HepG2 (cell line): ENCODE results near the gene ADAMTS2. TPM values are rescaled to one million over a fixed set of nuclear protein-coding genes. Genes with fewer than 3 reads are reported as not detected.

Experiments used
- ATAC-seq: fragments of 200-7000 bp; cut with Tn5 transposase; 3 replicates; pipeline ENCODE4 v1.9.1; 2020; ENCODE audit warnings: mild to moderate bottlenecking, moderate library complexity
- BruUV-seq: library from RNA; stranded (reverse); fragments of 400-500 nt; replicated peaks from 2 replicates; lab custom pipeline; 2021; lab: Mats Ljungman, UMichigan
- CTCF ChIA-PET: fragments of 300-600 bp; formaldehyde crosslinking; extraction: SDS; loops from one replicate; lab custom pipeline; 2021; ENCODE audit warnings: low total read pairs, inconsistent platforms, low intra/inter-chr PET ratio; lab: Yijun Ruan, JAX
- POLR2A ChIA-PET: fragments of 350-600 bp; sonication (Branson Sonifier 250); formaldehyde crosslinking; loops from one replicate; lab custom pipeline; 2020; ENCODE audit warnings: antibody characterized with exemption, inconsistent platforms; lab: Yijun Ruan, JAX
- DNase-seq: peaks from one replicate; pipeline ENCODE4 v3.0.0-alpha.2; 2015; ENCODE audit warnings: low spot score
- FAIRE-seq: peaks from 3 replicates; lab custom pipeline; 2011; peaks lifted over from hg19 to GRCh38; lab: Jason Lieb, UNC
- H2AFZ ChIP-seq: one replicate; pipeline ENCODE4 v1.6.1; 2011; ENCODE audit warnings: low read length, inconsistent platforms
- H3K27ac ChIP-seq: fragments of 300-600 bp; 3 replicates; pipeline ENCODE4 v1.8.0; 2011; ENCODE audit warnings: mixed run types, mild to moderate bottlenecking, mixed read lengths, low read length, inconsistent platforms; ENCODE audit not compliant: insufficient read depth; ENCODE audit errors: extremely low read length
- H3K27me3 ChIP-seq, 2 experiments: fragments of 200-600 bp in 1 of 2; 2 replicates in 1 of 2; 3 replicates in 1 of 2; pipeline versions ENCODE4 v1.6.0 to v1.8.0; 2011; ENCODE audit warnings: low read length in 2 of 2, mild to moderate bottlenecking in 2 of 2, moderate library complexity in 2 of 2, inconsistent platforms in 1 of 2; ENCODE audit not compliant: insufficient read depth in 2 of 2, control insufficient read depth in 1 of 2
- H3K36me3 ChIP-seq, 2 experiments: fragments of 200-600 bp in 1 of 2; replicated peaks in 1 of 2; 2 replicates in 1 of 2; 3 replicates in 1 of 2; pipeline versions ENCODE4 v1.5.1 to v1.8.0; 2011; ENCODE audit warnings: low read length in 2 of 2, inconsistent platforms in 1 of 2; ENCODE audit not compliant: insufficient read depth in 2 of 2, control insufficient read depth in 1 of 2
- H3K4me1 ChIP-seq: 2 replicates; pipeline ENCODE4 v1.5.1; 2012; ENCODE audit warnings: low read length, inconsistent platforms; ENCODE audit not compliant: insufficient read depth
- H3K4me2 ChIP-seq: 2 replicates; pipeline ENCODE4 v1.6.0; 2011; ENCODE audit warnings: low read depth, low read length, inconsistent platforms
- H3K4me3 ChIP-seq, 3 experiments: fragments of 200-600 bp in 1 of 3; sonication (generic), shearing (Covaris generic) in 1 of 3; replicated peaks in 1 of 3; 2 replicates each; pipeline ENCODE4 v1.5.1; 2011 to 2016; ENCODE audit warnings: low read length in 3 of 3, inconsistent platforms in 2 of 3, low read depth in 2 of 3, mild to moderate bottlenecking in 2 of 3, control low read depth in 1 of 3, mixed read lengths in 1 of 3; ENCODE audit not compliant: insufficient read depth in 1 of 3
- H3K79me2 ChIP-seq: one replicate; pipeline ENCODE4 v1.6.1; 2011; ENCODE audit warnings: low read length, inconsistent platforms; ENCODE audit not compliant: insufficient read depth
- H3K9ac ChIP-seq: 2 replicates; pipeline ENCODE4 v1.6.0; 2011; ENCODE audit warnings: mild to moderate bottlenecking, low read depth, low read length, inconsistent platforms; ENCODE audit not compliant: insufficient read depth
- H3K9me3 ChIP-seq: 2 replicates; pipeline ENCODE4 v1.5.1; 2012; ENCODE audit warnings: mild to moderate bottlenecking, low read length
- H4K20me1 ChIP-seq: 2 replicates; pipeline ENCODE4 v1.6.0; 2011; ENCODE audit warnings: inconsistent platforms, mild to moderate bottlenecking, low read length, moderate library complexity; ENCODE audit not compliant: insufficient read depth
- ERF ChIP-seq: IDR thresholded peaks from 2 replicates; pipeline ENCODE4 v1.6.1; 2018; ENCODE audit warnings: missing biosample characterization, missing genetic modification reagents
- GABPB1 ChIP-seq: IDR thresholded peaks from 2 replicates; pipeline ENCODE4 v1.6.1; 2016; ENCODE audit warnings: mild to moderate bottlenecking, missing genetic modification reagents, moderate library complexity, missing compliant biosample characterization
- HOXA5 ChIP-seq: sonication (generic); formaldehyde crosslinking; IDR thresholded peaks from 2 replicates; pipeline ENCODE4 v1.4.0; 2020; ENCODE audit warnings: missing genetic modification reagents
- RFX3 ChIP-seq: IDR thresholded peaks from 2 replicates; pipeline ENCODE4 v1.6.1; 2016; ENCODE audit warnings: missing biosample characterization, missing genetic modification reagents
- SNRNP70 ChIP-seq: fragments of 200-400 bp; formaldehyde crosslinking; IDR thresholded peaks from 2 replicates; pipeline ENCODE4 v1.6.1; 2017; ENCODE audit warnings: mild to moderate bottlenecking, low read depth, low read length, moderate library complexity
- ZNF17 ChIP-seq: sonication (generic); formaldehyde crosslinking; IDR thresholded peaks from 2 replicates; pipeline ENCODE4 v1.5.0; 2020; ENCODE audit warnings: mild to moderate bottlenecking, missing genetic modification reagents
- ZNF234 ChIP-seq: sonication (generic); formaldehyde crosslinking; conservative IDR thresholded peaks from 2 replicates; pipeline ENCODE4 v1.5.1; 2020; ENCODE audit warnings: mild to moderate bottlenecking, missing genetic modification reagents
- ZNF367 ChIP-seq: sonication (generic); formaldehyde crosslinking; IDR thresholded peaks from 2 replicates; pipeline ENCODE4 v1.4.0; 2020; ENCODE audit warnings: missing genetic modification reagents, borderline replicate concordance
- ZNF629 ChIP-seq: sonication (generic); formaldehyde crosslinking; conservative IDR thresholded peaks from 2 replicates; pipeline ENCODE4 v1.5.0; 2020; ENCODE audit warnings: missing genetic modification reagents
- ZSCAN30 ChIP-seq: sonication (generic); formaldehyde crosslinking; IDR thresholded peaks from 2 replicates; pipeline ENCODE4 v1.5.0; 2020; ENCODE audit warnings: mild to moderate bottlenecking, missing genetic modification reagents
- WGBS: methylation state at CpG from one replicate; pipeline ENCODE4 v1.1.6; 2017; ENCODE audit warnings: low lambda C conversion rate; 5-methylcytosine and 5-hydroxymethylcytosine counted together
- in situ Hi-C: cut with HindIII; loops from 2 replicates; pipeline ENCODE4 v1.10.0; 2017; ENCODE audit warnings: low pct_unique_long_range_greater_than_20kb; ENCODE audit not compliant: extremely low pct_ligation_motif_present
- intact Hi-C: fragments of 100-400 bp; cut with micrococcal nuclease; formaldehyde crosslinking; loops from one replicate; pipeline ENCODE4 v1.10.0; 2022; ENCODE audit not compliant: unreplicated experiment
- polyA plus RNA-seq, 8 experiments: library from polyadenylated mRNA; depleted of rRNA in 3 of 8; stranded (reverse) in 7 of 8; unstranded in 1 of 8; fragments of >200 nt; fragmentation: Illumina TruSeq in 4 of 8; extraction: Trizol in 4 of 8; gene quantifications; 2 replicates each; pipeline versions ENCODE4 v1.2.1 to v1.2.3, GENCODE V29; 2011 to 2016; ENCODE audit warnings: low read depth in 4 of 8, missing spikeins in 1 of 8, mixed read lengths in 1 of 8; ENCODE audit not compliant: insufficient read depth in 1 of 8
- total RNA-seq, 5 experiments: library from RNA; depleted of rRNA; stranded (reverse); fragments of >200 nt; fragmentation: Illumina TruSeq; extraction: Trizol; gene quantifications; 2 replicates each; pipeline ENCODE4 v1.2.3, GENCODE V29; 2016; ENCODE audit warnings: low read depth in 1 of 5

The ADAMTS2 gene
- total and polyA plus RNA-seq, 2 of the 13 experiments (the other 11 are each of a cell fraction or from before 2014, with no cell fraction given), result 0.24 to 3.5 TPM

DNA sequence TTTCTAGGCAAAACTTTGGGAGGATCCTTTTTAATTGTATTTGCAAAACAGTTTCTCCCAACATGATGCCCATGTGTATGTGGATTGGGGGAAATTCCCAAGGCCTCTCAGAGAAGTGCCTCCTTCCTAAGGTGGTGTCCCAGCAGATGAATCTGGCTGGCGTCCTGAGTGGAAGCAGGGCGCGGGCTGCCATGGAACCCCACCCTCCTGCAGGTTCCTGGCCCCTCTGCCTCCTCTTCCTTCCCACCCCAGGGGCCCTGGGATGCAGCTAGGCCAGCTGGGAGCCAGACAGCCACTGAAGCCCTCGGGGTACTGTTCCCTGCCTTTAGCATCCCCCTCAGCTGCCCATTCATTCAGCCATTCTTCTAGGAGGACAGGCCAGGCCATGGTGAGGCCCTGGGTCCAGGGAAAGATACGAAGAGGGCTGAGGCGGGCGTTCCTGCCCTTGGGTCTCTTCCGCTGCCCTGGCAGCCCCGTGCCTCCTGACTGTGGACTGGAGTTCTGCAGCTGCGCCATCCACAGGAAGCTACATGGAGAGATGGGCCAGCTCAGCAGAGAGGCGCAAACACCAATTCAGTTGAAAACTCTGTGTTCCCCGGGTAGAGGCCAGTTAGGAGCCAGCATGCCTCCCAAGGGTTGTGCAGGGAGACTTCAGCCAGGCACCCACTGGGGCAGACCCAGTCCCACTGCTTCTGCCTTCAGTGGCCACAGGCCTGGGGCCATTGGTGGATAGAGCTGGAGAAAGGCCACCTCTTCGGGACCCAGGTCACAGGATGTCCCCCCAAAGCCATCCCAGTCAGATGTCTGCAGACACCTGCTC is 36.5 kb downstream of the ADAMTS2 start:
- WGBS, result 17% methylated on average over 1 of the region's 13 CpGs
- Histone ChIP-seq H3K9me3 (peaks cover 8% of the 10 kb centered on the region; the same call in 1 of the 2 replicates), H3K27ac (no peak overlapping the region), H3K4me1 (no peaks in the 10 kb centered on the region), H3K4me2 (no peak overlapping the region), H3K9ac (no peak overlapping the region), H3K79me2 (no peaks in the 10 kb centered on the region), H4K20me1 (no peaks in the 10 kb centered on the region), H3K4me3 (no peak overlapping the region), H3K36me3 (no peaks in the 10 kb centered on the region), H3K27me3 (0 out of 5 replicates have a peak, but pooled peaks cover under 1 to 1% of the 10 kb centered on the region in 2 experiments), H2AFZ (no peak overlapping the region)
- DNase-seq (no peak), ATAC-seq (no peak), FAIRE-seq (no peak)
- intact Hi-C loops (no loop called here), in situ Hi-C loops (no loop called here)
- ChIA-PET POLR2A (no interaction called here), CTCF (no interaction called here)
- BruUV-seq, result no TSS peak
- TF ChIP-seq ERF (CRISPR knock-in tag), result no peak
- no peak for TF ChIP-seq ZSCAN30
- no peak for TF ChIP-seq GABPB1 (CRISPR knock-in tag)
- no peak for TF ChIP-seq ZNF234 (CRISPR knock-in tag)
- no peak for TF ChIP-seq ZNF367 (CRISPR knock-in tag)
- no peak for TF ChIP-seq ZNF17
- TF ChIP-seq SNRNP70, result no peak
- no peak for TF ChIP-seq ZNF629 (CRISPR knock-in tag)
- no peak for TF ChIP-seq RFX3 (CRISPR knock-in tag)
- TF ChIP-seq HOXA5 (CRISPR knock-in tag), result no peak
